OCI-LY3 (cell line): ENCODE measurements around the gene ATP2A2.

Source experiments
- H2AFZ ChIP-seq: fragments of 200-600, 300-600 bp; shearing (Covaris generic); 2 replicates; pipeline ENCODE4 v1.6.0; 2014; ENCODE audit warnings: antibody characterized with exemption, low read depth, low read length
- H3K27ac ChIP-seq: fragments of 200-600, 300-600 bp; sonication (generic); 2 replicates; pipeline ENCODE4 v1.5.1; 2014; ENCODE audit warnings: mild to moderate bottlenecking, low read length, moderate library complexity, mixed read lengths
- H3K27me3 ChIP-seq: fragments of 200-600, 300-600 bp; sonication (generic); 2 replicates; pipeline ENCODE4 v1.6.1; 2014; ENCODE audit warnings: low read depth, low read length, mixed read lengths
- H3K36me3 ChIP-seq: fragments of 200-600, 300-600 bp; sonication (generic); replicated peaks from 2 replicates; pipeline ENCODE3; 2014; ENCODE audit warnings: low read depth, low read length, mixed read lengths
- H3K4me1 ChIP-seq: fragments of 300-600, 200-600 bp; sonication (generic); 2 replicates; pipeline ENCODE4 v1.6.1; 2014; ENCODE audit warnings: low read length, mixed read lengths
- H3K4me2 ChIP-seq: fragments of 200-600, 300-600 bp; sonication (generic); 2 replicates; pipeline ENCODE4 v1.6.1; 2014; ENCODE audit warnings: low read length, mixed read lengths
- H3K4me3 ChIP-seq: fragments of 300-600, 200-600 bp; sonication (generic); 2 replicates; pipeline ENCODE4 v1.5.1; 2014; ENCODE audit warnings: antibody characterized with exemption, mild to moderate bottlenecking, low read length, moderate library complexity
- H3K79me2 ChIP-seq: fragments of 300-600, 200-600 bp; shearing (Covaris generic); 2 replicates; pipeline ENCODE4 v1.6.1; 2014; ENCODE audit warnings: mild to moderate bottlenecking, low read length, mixed read lengths
- H3K9ac ChIP-seq: fragments of 300-600, 200-600 bp; shearing (Covaris generic); 2 replicates; pipeline ENCODE4 v1.6.0; 2014; ENCODE audit warnings: mild to moderate bottlenecking, low read length, moderate library complexity
- H3K9me3 ChIP-seq: fragments of 200-600, 300-600 bp; shearing (Covaris generic); 2 replicates; pipeline ENCODE4 v1.6.1; 2014; ENCODE audit warnings: low read length, mixed read lengths; ENCODE audit not compliant: insufficient read depth
- H4K20me1 ChIP-seq: fragments of 200-600, 300-600 bp; sonication (generic); 2 replicates; pipeline ENCODE4 v1.6.1; 2016; ENCODE audit warnings: low read length, mixed read lengths; ENCODE audit not compliant: insufficient read depth
- CTCF ChIP-seq: fragments of 200-600, 300-600 bp; sonication (generic); IDR thresholded peaks from 2 replicates; pipeline ENCODE4 v1.5.1; 2014; ENCODE audit warnings: antibody characterized with exemption, low read length, low read depth
- EZH2phosphoT487 ChIP-seq: fragments of 200-600 bp; shearing (Covaris generic); IDR thresholded peaks from 2 replicates; pipeline ENCODE4 v1.6.1; 2018; ENCODE audit warnings: antibody characterized with exemption, mixed run types, low read depth

The ATP2A2 gene

GRCh38 chr12:110269622-110270124, 11.4 kb upstream of the ATP2A2 start:
- peaks cover 5% of the 10 kb centered on the region for H3K4me1 ChIP-seq
- no peak overlapping the region for H2AFZ ChIP-seq
- H3K9me3 ChIP-seq = no peaks in the 10 kb centered on the region
- H3K27me3 ChIP-seq = peaks cover 15% of the 10 kb centered on the region
- TF ChIP-seq CTCF = no peak
- no peak for TF ChIP-seq EZH2phosphoT487
- no peak overlapping the region for H3K4me2 ChIP-seq
- no peaks in the 10 kb centered on the region for H3K79me2 ChIP-seq
- H3K9ac ChIP-seq = no peak overlapping the region
- no peaks in the 10 kb centered on the region for H3K36me3 ChIP-seq
- H3K4me3 ChIP-seq = no peak overlapping the region
- no peaks in the 10 kb centered on the region for H4K20me1 ChIP-seq
- H3K27ac ChIP-seq = no peak overlapping the region

- no peak overlapping the region for H3K27ac ChIP-seq
- H3K4me2 ChIP-seq = no peak overlapping the region
- H3K4me3 ChIP-seq = no peak overlapping the region
- TF ChIP-seq CTCF = no peak
- no peak overlapping the region for H2AFZ ChIP-seq
- peaks cover 5% of the 10 kb centered on the region for H3K4me1 ChIP-seq
- H3K27me3 ChIP-seq = peaks cover 15% of the 10 kb centered on the region
- no peaks in the 10 kb centered on the region for H4K20me1 ChIP-seq
- no peaks in the 10 kb centered on the region for H3K36me3 ChIP-seq
- no peaks in the 10 kb centered on the region for H3K79me2 ChIP-seq
- no peak overlapping the region for H3K9ac ChIP-seq
- no peaks in the 10 kb centered on the region for H3K9me3 ChIP-seq
Measured at GRCh38 chr12:110270125-110270962, 10.7 kb upstream of the ATP2A2 start.

GRCh38 chr12:110271015-110271414, 10.0 kb upstream of the ATP2A2 start:
- H3K27me3 ChIP-seq = peaks cover 15% of the 10 kb centered on the region
- no peaks in the 10 kb centered on the region for H3K9me3 ChIP-seq
- H3K4me3 ChIP-seq = no peak overlapping the region
- no peaks in the 10 kb centered on the region for H3K36me3 ChIP-seq
- peaks cover 5% of the 10 kb centered on the region for H3K4me1 ChIP-seq
- no peaks in the 10 kb centered on the region for H3K79me2 ChIP-seq
- H2AFZ ChIP-seq = no peak overlapping the region
- H3K27ac ChIP-seq = no peak overlapping the region
- H3K9ac ChIP-seq = no peak overlapping the region
- no peak overlapping the region for H3K4me2 ChIP-seq
- H4K20me1 ChIP-seq = no peaks in the 10 kb centered on the region
- TF ChIP-seq CTCF (no peak), EZH2phosphoT487 (no peak)

GRCh38 chr12:110277530-110278254, 3.4 kb upstream of the ATP2A2 start:
- peaks cover 13% of the 10 kb centered on the region for H3K79me2 ChIP-seq
- H3K36me3 ChIP-seq = peaks cover 5% of the 10 kb centered on the region
- H4K20me1 ChIP-seq = peaks cover 6% of the 10 kb centered on the region
- H3K4me1 ChIP-seq = peaks cover 17% of the 10 kb centered on the region
- no peak overlapping the region for H3K4me2 ChIP-seq
- no peak overlapping the region for H3K27ac ChIP-seq
- no peaks in the 10 kb centered on the region for H3K27me3 ChIP-seq
- no peaks in the 10 kb centered on the region for H3K9me3 ChIP-seq
- TF ChIP-seq EZH2phosphoT487 (no peak), CTCF (no peak)
- no peak overlapping the region for H3K9ac ChIP-seq
- H3K4me3 ChIP-seq = no peak overlapping the region
- H2AFZ ChIP-seq = no peak overlapping the region
